Esophagus squamous epithelium (tissue), 5 donors: ENCODE results near the gene AEBP1. TPM values are rescaled to one million over a fixed set of nuclear protein-coding genes. Genes with fewer than 3 reads are reported as not detected.

Experiments
- DNase-seq: peaks from one replicate; lab custom pipeline; 2025; lab: John Stamatoyannopoulos, UW
- H3K27ac ChIP-seq, 4 donors: fragments of 200-600 bp; sonication (generic); one replicate each; pipeline ENCODE4 v1.5.1; 2016 to 2019; ENCODE audit warnings: mild to moderate bottlenecking in 1 of 4
- H3K27me3 ChIP-seq, 4 donors: fragments of 200-600 bp; sonication (generic); 1 replicate in 3 of 4; 2 replicates in 1 of 4; pipeline versions ENCODE4 v1.5.1 to v1.6.0; 2017 to 2021; ENCODE audit warnings: antibody characterized with exemption in 1 of 4
- H3K36me3 ChIP-seq, 3 donors: fragments of 200-600 bp; sonication (generic); one replicate each; pipeline ENCODE4 v1.5.1; 2016 to 2019
- H3K4me1 ChIP-seq, 3 donors: fragments of 200-600 bp; sonication (generic); one replicate each; pipeline ENCODE4 v1.5.1; 2017 to 2019
- H3K4me3 ChIP-seq, 4 donors: fragments of 200-600 bp; sonication (generic); 1 replicate in 3 of 4; 2 replicates in 1 of 4; pipeline ENCODE4 v1.5.1; 2016 to 2019; ENCODE audit warnings: mild to moderate bottlenecking in 2 of 4, moderate library complexity in 1 of 4
- H3K9me3 ChIP-seq, 3 donors: fragments of 200-600 bp; sonication (generic); one replicate each; pipeline ENCODE4 v1.5.1; 2016 to 2019
- CTCF ChIP-seq, 6 experiments: fragments of 450-650 bp in 4 of 6; fragments of 200-600 bp in 2 of 6; sonication (generic) in 2 of 6; IDR thresholded peaks; one replicate each; pipeline ENCODE4 v1.5.1; 2016 to 2019; ENCODE audit warnings: antibody characterized with exemption in 6 of 6, mild to moderate bottlenecking in 4 of 6, moderate library complexity in 4 of 6
- POLR2A ChIP-seq, 4 donors: fragments of 450-650 bp; IDR thresholded peaks; one replicate each; pipeline ENCODE4 v1.6.1; 2017; ENCODE audit warnings: antibody characterized with exemption in 4 of 4, mild to moderate bottlenecking in 4 of 4, moderate library complexity in 3 of 4
- WGBS, 2 donors: methylation state at CpG; one replicate each; pipeline ENCODE4 v1.1.5; 2018; 5-methylcytosine and 5-hydroxymethylcytosine counted together
- intact Hi-C: fragments of 100-400 bp; cut with DNase I; formaldehyde crosslinking; loops from one replicate; pipeline ENCODE4 v1.15.0; 2022
- small RNA-seq, 4 donors: library from RNA; depleted of rRNA; stranded (forward); fragments of <200 nt; gene quantifications; one replicate each; pipeline ENCODE3, GENCODE V24; 2016
- total RNA-seq, 4 donors: library from RNA; depleted of rRNA; stranded (reverse); fragments of >200 nt; gene quantifications; one replicate each; pipeline ENCODE4 v1.1.0, GENCODE V29; 2016
- donor health status: DM: yes; HTN: yes; CAD: no.

Gene AEBP1
- total RNA-seq, 4 donors from 2014 or later, result 4.6 to 83.9 (median 25.2) TPM

GRCh38 chr7:44161371-44161770, 57.2 kb downstream of the AEBP1 start:
- Histone ChIP-seq H3K27ac (no peak overlapping the region), H3K4me3 (no peak overlapping the region), H3K9me3 (no peaks in the 10 kb centered on the region), H3K36me3 (no peaks in the 10 kb centered on the region), H3K27me3 (no peaks in the 10 kb centered on the region), H3K4me1 (no peaks in the 10 kb centered on the region)
- no peak for TF ChIP-seq CTCF (IDR thresholded peaks at IDR 0.05)
- no peak for TF ChIP-seq POLR2A (IDR thresholded peaks at IDR 0.05)
- intact Hi-C loops, result no loop called here
- no peak for DNase-seq
- 92 to 100% methylated on average over 2 of the region's 2 CpGs for whole genome bisulfite sequencing, 2 donors

DNA sequence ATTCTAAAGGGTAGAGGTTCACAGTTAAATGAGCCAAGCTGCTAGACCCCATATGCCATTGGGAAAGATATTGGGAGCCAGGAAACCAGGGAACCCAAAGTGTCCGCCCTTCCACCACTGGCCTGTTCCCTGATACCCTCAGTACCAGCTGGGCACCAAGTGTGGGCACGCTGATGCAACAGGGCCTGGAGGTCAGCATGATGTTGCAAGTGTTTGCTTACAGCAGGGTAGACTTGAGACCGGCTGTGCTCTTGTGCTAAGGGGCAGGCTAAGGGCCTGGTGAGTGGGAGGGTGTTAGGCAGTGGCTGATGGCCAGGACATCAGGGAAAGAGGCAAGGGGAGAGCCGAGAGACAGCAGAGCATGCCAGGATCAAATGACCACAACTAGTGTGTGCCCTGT, 58.0 kb downstream of the AEBP1 start:
- WGBS, 2 donors, result 80 to 86% methylated on average over 4 of the region's 4 CpGs
- no peak for TF ChIP-seq CTCF (IDR thresholded peaks at IDR 0.05)
- no peak for TF ChIP-seq POLR2A (IDR thresholded peaks at IDR 0.05)
- no peak for DNase-seq
- Histone ChIP-seq H3K27ac (no peak overlapping the region), H3K27me3 (no peaks in the 10 kb centered on the region), H3K36me3 (no peaks in the 10 kb centered on the region), H3K4me3 (no peak overlapping the region), H3K9me3 (no peaks in the 10 kb centered on the region), H3K4me1 (no peaks in the 10 kb centered on the region)
- intact Hi-C loops, result no loop called here

- Histone ChIP-seq H3K4me3 (no peak overlapping the region), H3K27ac (no peak overlapping the region), H3K36me3 (no peaks in the 10 kb centered on the region), H3K4me1 (no peaks in the 10 kb centered on the region), H3K9me3 (no peaks in the 10 kb centered on the region), H3K27me3 (no peaks in the 10 kb centered on the region)
- TF ChIP-seq POLR2A (IDR thresholded peaks at IDR 0.05) (no peak), CTCF (IDR thresholded peaks at IDR 0.05) (no peak)
- 90% methylated on average over 1 of the region's 1 CpG; no CpG with 5 or more reads in 1 of the 2 donors for WGBS, 2 donors
- DNase-seq, result no peak
- intact Hi-C loops, result no loop called here
Measured at GRCh38 chr7:44162785-44163395, 58.7 kb downstream of the AEBP1 start.

DNA sequence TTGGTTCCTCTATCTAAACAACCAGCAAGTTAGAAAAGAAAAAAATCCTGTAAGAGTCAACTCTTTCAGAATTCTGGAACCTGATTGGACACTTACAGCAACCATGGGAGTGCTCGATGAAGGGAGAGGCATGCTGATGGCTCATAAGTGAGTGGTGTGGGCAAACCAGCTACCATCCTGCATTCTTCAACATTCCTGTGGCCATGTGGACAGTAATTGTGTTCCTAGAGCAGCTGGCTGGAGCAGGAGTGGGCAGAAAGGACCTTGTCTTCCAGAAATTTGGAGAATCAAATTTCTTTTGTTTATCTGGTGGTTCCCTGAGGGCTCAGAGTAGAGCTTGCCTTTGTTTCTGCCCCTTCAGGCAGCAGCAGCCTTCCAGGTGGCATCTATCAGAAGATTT, 59.4 kb downstream of the AEBP1 start:
- DNase-seq, result no peak
- WGBS, 2 donors, result 11 to 46% methylated on average over 1 of the region's 1 CpG
- TF ChIP-seq POLR2A (IDR thresholded peaks at IDR 0.05) (no peak), CTCF (IDR thresholded peaks at IDR 0.05) (no peak)

More for the DNA sequence above, 59.4 kb downstream of the AEBP1 start:
- Histone ChIP-seq H3K4me3 (no peak overlapping the region), H3K4me1 (no peaks in the 10 kb centered on the region), H3K27ac (no peak overlapping the region), H3K27me3 (no peaks in the 10 kb centered on the region), H3K9me3 (no peaks in the 10 kb centered on the region), H3K36me3 (no peaks in the 10 kb centered on the region)
- intact Hi-C loops, result no loop called here

Small RNAs within 50 kb of the gene (small RNA-seq; reads per million reads assigned to genes)
- 0 reads per million in 4 donors for gene RNA5SP230

Other genes starting within 250 kb of the AEBP1 start
- gene MRPS24, start 234.8 kb upstream of the AEBP1 start, total RNA-seq, result 100 to 1,000 TPM in 3 of 4 donors, 10 to 100 TPM in 1; 86.0 to 144 (median 117) TPM
- gene URGCP, start 197.7 kb upstream of the AEBP1 start, total RNA-seq, result 10 to 100 TPM; 18.3 to 22.8 (median 21.1) TPM
- 10 to 100 TPM in 1 of 4 donors, 1 to 10 TPM in 3; 8.8 to 10.9 (median 9.5) TPM for gene UBE2D4, start 177.9 kb upstream of the AEBP1 start, total RNA-seq
- gene SPDYE1, start 106.4 kb upstream of the AEBP1 start, total RNA-seq, result not detected
- 100 to 1,000 TPM; 185 to 337 (median 225) TPM for gene DBNL, start 59.6 kb upstream of the AEBP1 start, total RNA-seq
- gene PGAM2, start 38.8 kb upstream of the AEBP1 start, total RNA-seq, result 1 to 10 TPM in 2 of 4 donors, under 1 TPM in 1, not detected in 1; 0.57 to 1.6 (median 1.3) TPM
- 10 to 100 TPM; 24.1 to 45.9 (median 24.8) TPM for gene POLM, start 21.8 kb upstream of the AEBP1 start, total RNA-seq
- 100 to 1,000 TPM in 1 of 4 donors, 10 to 100 TPM in 3; 71.2 to 164 (median 89.5) TPM for gene POLD2, start 19.2 kb downstream of the AEBP1 start, total RNA-seq
- gene MYL7, start 37.0 kb downstream of the AEBP1 start, total RNA-seq, result not detected
- under 1 TPM in 1 of 4 donors, not detected in 3; 0.38 TPM for gene GCK, start 85.1 kb downstream of the AEBP1 start, total RNA-seq
- gene YKT6, start 96.6 kb downstream of the AEBP1 start, total RNA-seq, result 10 to 100 TPM; 56.3 to 91.8 (median 65.1) TPM
- under 1 TPM; 0.26 to 0.95 (median 0.69) TPM for gene CAMK2B, start 221.2 kb downstream of the AEBP1 start, total RNA-seq